ENCODE data around the gene CCL22. TPM values are rescaled to one million over a fixed set of nuclear protein-coding genes. Genes with fewer than 3 reads are reported as not detected.
A peak's percentile ranks its signal among the peaks of the same experiment; 100 is the strongest.
"Not testable (repeated sequence)": the region's sequence is repeated elsewhere in the genome, so short reads cannot be mapped to it uniquely, and the experiment has no call there.

CCL22 gene
- total RNA-seq, 1 donor from 2014 or later: 0.49 TPM

GRCh38 chr16:57372372-57373116 lies 14.0 kb downstream of the CCL22 start, which contains the start of gene CX3CL1:
CX3CL1 (plus strand) TSS chr16:57372490; CDS start chr16:57372569, 79 bp downstream.
- H3K27ac ChIP-seq: peak within 1 kb of the TSS; percentile 84
- H3K36me3 ChIP-seq: no peaks in the 10 kb centered on the region
- intact Hi-C loops (cut with DNase I): loop anchor here (5.0 kb wide), 1 partner anchor 70 kb away; no protein-coding TSS in a partner anchor
- TF ChIP-seq POLR2AphosphoS5 (IDR thresholded peaks at IDR 0.05; ENCODE audit: insufficient read depth in 1 of 2, low read depth in 1 of 2) (peak; percentile 69 to 82), POLR2A (IDR thresholded peaks at IDR 0.05) (peak in 1 of 2 donors; percentile 49), CTCF (IDR thresholded peaks at IDR 0.05) (no peak)
- H3K4me3 ChIP-seq: peak within 1 kb of the TSS; percentile 52 to 69
- no peaks in the 10 kb centered on the region for H3K27me3 ChIP-seq
- DNase-seq (ENCODE audit: extremely low spot score in 2 of 2): no peak
- H3K4me1 ChIP-seq: peaks cover 39% of the 10 kb centered on the region
- no peaks in the 10 kb centered on the region for H3K9me3 ChIP-seq

GRCh38 chr16:57373117-57373947 lies 14.7 kb downstream of the CCL22 start:
- peak overlapping the region; percentile 52 to 69 for H3K4me3 ChIP-seq
- peak overlapping the region; percentile 84 for H3K27ac ChIP-seq
- H3K9me3 ChIP-seq: no peaks in the 10 kb centered on the region
- TF ChIP-seq CTCF (IDR thresholded peaks at IDR 0.05) (no peak), POLR2AphosphoS5 (IDR thresholded peaks at IDR 0.05; ENCODE audit: insufficient read depth in 1 of 2, low read depth in 1 of 2) (no peak)
- intact Hi-C loops (cut with DNase I): loop anchor here (5.0 kb wide), 1 partner anchor 71 kb away; no protein-coding TSS in a partner anchor
- H3K27me3 ChIP-seq: no peaks in the 10 kb centered on the region
- H3K36me3 ChIP-seq: no peaks in the 10 kb centered on the region
- DNase-seq (ENCODE audit: extremely low spot score in 2 of 2): no peak
- peaks cover 41% of the 10 kb centered on the region for H3K4me1 ChIP-seq

- intact Hi-C loops (cut with DNase I): loop anchor here (5.0 kb wide), 1 partner anchor 72 kb away; no protein-coding TSS in a partner anchor
- Histone ChIP-seq H3K27ac (peak overlapping the region; percentile 84), H3K9me3 (no peaks in the 10 kb centered on the region), H3K36me3 (no peaks in the 10 kb centered on the region), H3K4me3 (peak overlapping the region; percentile 52 to 69), H3K27me3 (no peaks in the 10 kb centered on the region), H3K4me1 (peaks cover 41% of the 10 kb centered on the region)
- TF ChIP-seq POLR2AphosphoS5 (IDR thresholded peaks at IDR 0.05; ENCODE audit: insufficient read depth in 1 of 2, low read depth in 1 of 2) (peak in 1 of 2 donors; percentile 44), POLR2A (IDR thresholded peaks at IDR 0.05) (no peak)
- no peak for DNase-seq (ENCODE audit: extremely low spot score in 2 of 2)
These were observed 15.5 kb downstream of the CCL22 start for GRCh38 chr16:57374067-57374534.

- Histone ChIP-seq H3K4me1 (peaks cover 41% of the 10 kb centered on the region), H3K27ac (peak overlapping the region; percentile 84)
- not testable (repeated sequence) for H3K36me3 ChIP-seq; H3K4me3 ChIP-seq; H3K27me3 ChIP-seq; H3K9me3 ChIP-seq; DNase-seq (ENCODE audit: extremely low spot score in 2 of 2)
- intact Hi-C loops (cut with DNase I): loop anchor here (5.0 kb wide), 1 partner anchor 73 kb away; no protein-coding TSS in a partner anchor
These were observed 16.4 kb downstream of the CCL22 start for GRCh38 chr16:57374925-57375465.

- peak overlapping the region; percentile 2 for H3K27ac ChIP-seq
- H3K4me1 ChIP-seq: peaks cover 50% of the 10 kb centered on the region
- DNase-seq (ENCODE audit: extremely low spot score in 2 of 2): no peak
- intact Hi-C loops (cut with DNase I): no loop called here
- no peak for TF ChIP-seq POLR2AphosphoS5 (IDR thresholded peaks at IDR 0.05; ENCODE audit: insufficient read depth in 1 of 2, low read depth in 1 of 2)
- TF ChIP-seq POLR2A (IDR thresholded peaks at IDR 0.05): no peak
- TF ChIP-seq CTCF (IDR thresholded peaks at IDR 0.05): no peak
- H3K4me3 ChIP-seq: no peak overlapping the region
- H3K36me3 ChIP-seq: no peaks in the 10 kb centered on the region
- no peaks in the 10 kb centered on the region for H3K27me3 ChIP-seq
- no peaks in the 10 kb centered on the region for H3K9me3 ChIP-seq
These were observed 17.8 kb downstream of the CCL22 start for GRCh38 chr16:57376313-57376818.
